OCI-LY1 (cell line): ENCODE results near the gene C3orf18.

Experiments used
- H2AFZ ChIP-seq: fragments of 200-600 bp; sonication (generic), shearing (Covaris generic); 2 replicates; pipeline ENCODE4 v1.6.0; 2014; ENCODE audit warnings: antibody characterized with exemption, mild to moderate bottlenecking, low read length
- H3F3A ChIP-seq: fragments of 200-600 bp; sonication (generic), shearing (Covaris generic); 2 replicates; pipeline ENCODE4 v1.6.0; 2014; ENCODE audit warnings: mild to moderate bottlenecking, antibody characterized with exemption, low read length, moderate library complexity; ENCODE audit not compliant: insufficient read depth
- H3K27ac ChIP-seq: fragments of 200-600 bp; sonication (generic); 2 replicates; pipeline ENCODE4 v1.5.1; 2014; ENCODE audit warnings: low read length, mixed run types, mild to moderate bottlenecking, low read depth; ENCODE audit not compliant: poor library complexity, severe bottlenecking
- H3K27me3 ChIP-seq: fragments of 200-600 bp; sonication (generic); 2 replicates; pipeline ENCODE4 v1.6.0; 2014; ENCODE audit warnings: antibody characterized with exemption, mild to moderate bottlenecking, low read length, moderate library complexity; ENCODE audit not compliant: insufficient read depth
- H3K36me3 ChIP-seq: fragments of 200-600 bp; sonication (generic); 2 replicates; pipeline ENCODE4 v1.6.1; 2014; ENCODE audit warnings: mild to moderate bottlenecking, antibody characterized with exemption, low read length, moderate library complexity, mixed read lengths; ENCODE audit not compliant: insufficient read depth
- H3K4me1 ChIP-seq: fragments of 200-600 bp; sonication (generic); 2 replicates; pipeline ENCODE4 v1.5.1; 2014; ENCODE audit warnings: mild to moderate bottlenecking, low read length, moderate library complexity; ENCODE audit not compliant: insufficient read depth, severe bottlenecking
- H3K4me2 ChIP-seq: fragments of 200-600 bp; sonication (generic), shearing (Covaris generic); 2 replicates; pipeline ENCODE4 v1.6.1; 2014; ENCODE audit warnings: low read length
- H3K4me3 ChIP-seq: fragments of 200-600 bp; sonication (generic); 2 replicates; pipeline ENCODE4 v1.5.1; 2014; ENCODE audit warnings: low read length, low read depth, mild to moderate bottlenecking, mixed read lengths; ENCODE audit not compliant: poor library complexity, severe bottlenecking
- H3K79me2 ChIP-seq: fragments of 200-600 bp; shearing (Covaris generic); 2 replicates; pipeline ENCODE4 v1.6.1; 2016; ENCODE audit warnings: mixed run types, low read length, mixed read lengths; ENCODE audit not compliant: insufficient read depth
- H3K9ac ChIP-seq: fragments of 200-600 bp; sonication (generic), shearing (Covaris generic); 2 replicates; pipeline ENCODE4 v1.6.1; 2014; ENCODE audit warnings: mild to moderate bottlenecking, low read length, mixed read lengths
- H3K9me2 ChIP-seq: fragments of 200-600 bp; sonication (generic), shearing (Covaris generic); 2 replicates; pipeline ENCODE4 v1.6.1; 2014; ENCODE audit warnings: low read depth, mild to moderate bottlenecking, low read length, mixed read lengths
- H3K9me3 ChIP-seq: fragments of 200-600 bp; shearing (Covaris generic); 2 replicates; pipeline ENCODE4 v1.6.1; 2014; ENCODE audit warnings: low read length, mixed read lengths
- H4K20me1 ChIP-seq: fragments of 200-600 bp; sonication (generic), shearing (Covaris generic); 2 replicates; pipeline ENCODE4 v1.6.0; 2016; ENCODE audit warnings: mild to moderate bottlenecking, low read length; ENCODE audit not compliant: insufficient read depth
- CTCF ChIP-seq: fragments of 200-600 bp; sonication (generic), shearing (Covaris generic); IDR thresholded peaks from 2 replicates; pipeline ENCODE4 v1.5.1; 2017; ENCODE audit warnings: mild to moderate bottlenecking, antibody characterized with exemption, low read length, moderate library complexity, mixed read lengths
- EZH2 ChIP-seq: fragments of 200-600 bp; sonication (generic), shearing (Covaris generic); IDR thresholded peaks from 2 replicates; pipeline ENCODE4 v1.8.0; 2017; ENCODE audit warnings: borderline replicate concordance, mixed run types, mild to moderate bottlenecking, antibody characterized with exemption, low read length, moderate library complexity, mixed read lengths

Gene C3orf18

DNA sequence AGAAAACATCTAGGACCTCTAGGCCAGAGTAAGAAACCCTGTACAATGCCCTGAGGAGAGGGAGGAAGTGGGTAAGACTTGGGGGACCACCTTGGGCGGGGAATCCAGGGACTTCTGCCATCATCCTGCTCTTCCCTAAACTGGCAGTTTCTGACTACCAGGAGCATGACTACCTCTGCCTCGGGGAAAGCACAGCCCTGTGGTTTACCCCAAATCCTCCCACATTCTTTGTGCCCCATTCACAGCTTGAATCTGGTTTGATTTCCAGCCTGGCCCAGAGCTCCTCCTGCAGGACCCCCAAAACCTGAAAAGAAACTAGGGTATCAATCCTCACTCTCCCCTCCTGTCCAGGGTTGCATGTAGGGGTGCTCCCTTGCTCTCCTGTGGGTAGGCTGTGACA is 4.7 kb downstream of the C3orf18 start:
- TF ChIP-seq CTCF (no peak), EZH2 (no peak)
- Histone ChIP-seq H3K36me3 (no peaks in the 10 kb centered on the region), H3K4me1 (peaks cover 10% of the 10 kb centered on the region), H4K20me1 (no peaks in the 10 kb centered on the region), H3K9me3 (no peaks in the 10 kb centered on the region), H3K9me2 (no peaks in the 10 kb centered on the region), H3K27ac (no peak overlapping the region), H3K4me2 (no peak overlapping the region), H3K9ac (no peak overlapping the region), H3K4me3 (no peak overlapping the region), H3K27me3 (no peaks in the 10 kb centered on the region; the same call in 1 of the 2 replicates), H3F3A (no peaks in the 10 kb centered on the region), H3K79me2 (no peaks in the 10 kb centered on the region), H2AFZ (no peak overlapping the region)

DNA sequence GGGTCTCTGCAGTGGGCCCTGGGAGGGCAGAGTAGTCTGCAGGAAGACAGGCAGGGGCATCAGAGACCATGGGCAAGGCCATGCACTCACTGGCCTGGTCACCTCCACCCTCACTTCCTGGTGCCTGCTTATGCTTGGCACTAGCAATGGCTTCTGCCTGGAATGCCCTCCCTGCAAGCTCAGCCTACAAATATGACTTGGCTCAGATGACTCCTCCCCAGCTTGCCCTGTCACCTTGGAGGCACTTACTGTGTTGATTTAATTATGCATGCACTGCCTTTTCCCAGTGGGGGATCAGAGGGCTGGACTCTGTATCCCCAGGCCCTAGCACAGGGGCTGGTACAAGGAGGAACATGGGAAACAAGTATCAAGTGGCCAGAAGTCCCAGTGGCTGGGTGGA is 7.8 kb downstream of the C3orf18 start:
- Histone ChIP-seq H2AFZ (no peak overlapping the region), H3K36me3 (no peaks in the 10 kb centered on the region), H3K9me2 (no peaks in the 10 kb centered on the region), H3K9me3 (no peaks in the 10 kb centered on the region), H3K9ac (no peak overlapping the region), H3F3A (no peaks in the 10 kb centered on the region), H3K27me3 (peaks cover 4% of the 10 kb centered on the region; the same call in 1 of the 2 replicates), H3K4me1 (no peaks in the 10 kb centered on the region), H4K20me1 (no peaks in the 10 kb centered on the region), H3K4me3 (no peak overlapping the region), H3K79me2 (no peaks in the 10 kb centered on the region), H3K27ac (no peak overlapping the region), H3K4me2 (no peak overlapping the region)
- TF ChIP-seq CTCF = no peak
- no peak for TF ChIP-seq EZH2

GRCh38 chr3:50557915-50558314 is 9.6 kb downstream of the C3orf18 start:
- Histone ChIP-seq H2AFZ (no peak overlapping the region), H3F3A (no peaks in the 10 kb centered on the region), H3K9ac (no peak overlapping the region), H3K9me3 (no peaks in the 10 kb centered on the region), H3K4me2 (no peak overlapping the region), H3K9me2 (no peaks in the 10 kb centered on the region), H3K4me1 (no peaks in the 10 kb centered on the region), H3K79me2 (no peaks in the 10 kb centered on the region), H3K27me3 (peaks cover 8% of the 10 kb centered on the region), H3K27ac (no peak overlapping the region), H3K4me3 (no peak overlapping the region), H3K36me3 (no peaks in the 10 kb centered on the region), H4K20me1 (no peaks in the 10 kb centered on the region)
- TF ChIP-seq CTCF (no peak), EZH2 (no peak)
